Endothelial cell of umbilical vein (primary cell): ENCODE measurements around the gene PPP1R13B.

Experiments
- CTCF ChIP-seq, 2 donors: IDR thresholded peaks; 1 replicate in 1 of 2; 2 replicates in 1 of 2; pipeline ENCODE4 v1.5.1; 2011; ENCODE audit warnings: low read length in 2 of 2, mild to moderate bottlenecking in 2 of 2, moderate library complexity in 2 of 2, control low read depth in 1 of 2, inconsistent platforms in 1 of 2, low read depth in 1 of 2; ENCODE audit not compliant: insufficient read depth in 1 of 2; ENCODE audit errors: extremely low read depth in 1 of 2
- EZH2 ChIP-seq: IDR thresholded peaks from 2 replicates; pipeline ENCODE4 v1.6.1; 2012; ENCODE audit warnings: borderline replicate concordance, low read depth, mild to moderate bottlenecking, moderate library complexity, low read length, inconsistent platforms; ENCODE audit not compliant: severe bottlenecking
- GATA2 ChIP-seq: IDR thresholded peaks from 2 replicates; pipeline ENCODE4 v1.7.0; 2011; ENCODE audit warnings: low read depth, mild to moderate bottlenecking, moderate library complexity, mixed read lengths, low read length; ENCODE audit not compliant: insufficient read length, insufficient read depth
- JUN ChIP-seq: IDR thresholded peaks from 2 replicates; pipeline ENCODE4 v1.6.1; 2011; ENCODE audit warnings: borderline replicate concordance, low read depth; ENCODE audit not compliant: insufficient read length, insufficient read depth
- MAX ChIP-seq: IDR thresholded peaks from 2 replicates; pipeline ENCODE4 v1.6.1; 2011; ENCODE audit not compliant: insufficient read depth, insufficient read length
- MYC ChIP-seq: IDR thresholded peaks from one replicate; pipeline ENCODE4 v1.6.1; 2011; ENCODE audit warnings: mild to moderate bottlenecking, low read depth, low read length
- POLR2A ChIP-seq: IDR thresholded peaks from 2 replicates; pipeline ENCODE4 v1.6.1; 2012; ENCODE audit warnings: low read depth, mild to moderate bottlenecking, control low read depth, low read length
- POLR2AphosphoS5 ChIP-seq: IDR thresholded peaks from 2 replicates; pipeline ENCODE4 v1.6.1; 2012; ENCODE audit warnings: low read depth, mild to moderate bottlenecking, control low read depth, low read length, moderate library complexity; ENCODE audit not compliant: insufficient read depth

- TF ChIP-seq POLR2A (no peak), CTCF (IDR thresholded peaks at IDR 0.05; ENCODE audit: extremely low read depth in 1 of 2, insufficient read depth in 1 of 2, low read depth in 1 of 2, low read length in 2 of 2) (no peak), JUN (no peak), MYC (peak; percentile 4), MAX (peak; percentile 14), POLR2AphosphoS5 (no peak), EZH2 (no peak), GATA2 (no peak)
Measured at GRCh38 chr14:103880348-103881267, 33.2 kb upstream of the PPP1R13B start.
